T-helper 22 cell (primary cell): ENCODE results near the gene PPCS.
A peak's percentile ranks its signal among the peaks of the same experiment; 100 is the strongest.
"Not testable (repeated sequence)": the region's sequence is repeated elsewhere in the genome, so short reads cannot be mapped to it uniquely, and the experiment has no call there.

Experiments used
- DNase-seq: peaks from one replicate; pipeline ENCODE4 v3.0.0-alpha.2; 2020; ENCODE audit warnings: low read depth

PPCS gene

DNA sequence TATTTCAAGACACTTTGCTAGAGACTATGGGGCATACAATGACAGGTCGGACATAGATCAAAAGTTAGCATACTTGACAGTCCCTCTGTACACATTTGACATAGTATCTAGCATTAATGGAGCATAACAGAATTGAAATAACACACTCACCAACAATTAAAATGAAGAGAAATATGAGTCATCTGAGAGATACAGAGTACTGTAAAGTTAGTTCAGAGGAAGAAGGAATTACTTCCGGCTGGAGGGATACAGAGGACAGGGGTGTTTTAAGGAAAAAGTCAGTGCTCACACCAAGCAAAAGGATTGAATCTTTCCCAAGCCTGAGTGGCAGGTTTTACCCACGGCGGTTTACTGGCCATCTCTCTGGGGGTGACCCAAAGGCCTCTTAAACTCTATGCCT, 3.0 kb upstream of the PPCS start:
- DNase-seq = no peak

DNA sequence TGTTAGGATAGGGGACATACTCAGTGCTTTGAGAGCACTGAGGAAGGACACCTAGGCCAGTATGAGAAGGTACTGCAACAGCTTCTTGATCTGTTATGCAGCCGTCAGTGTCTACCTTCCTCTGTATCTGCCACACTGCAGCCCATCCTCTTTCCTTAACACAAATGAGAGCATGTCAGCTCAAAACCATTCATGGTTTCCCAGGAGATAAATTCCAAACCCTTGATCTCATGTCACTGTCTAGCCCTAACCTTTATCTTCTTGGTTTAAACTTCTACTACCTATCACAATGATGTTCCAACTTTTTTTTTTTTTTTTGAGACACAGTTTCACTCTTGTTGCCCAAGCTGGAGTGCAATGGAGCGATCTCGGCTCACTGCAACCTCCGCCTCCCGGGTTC, 1.9 kb upstream of the PPCS start:
- DNase-seq = no peak

DNA sequence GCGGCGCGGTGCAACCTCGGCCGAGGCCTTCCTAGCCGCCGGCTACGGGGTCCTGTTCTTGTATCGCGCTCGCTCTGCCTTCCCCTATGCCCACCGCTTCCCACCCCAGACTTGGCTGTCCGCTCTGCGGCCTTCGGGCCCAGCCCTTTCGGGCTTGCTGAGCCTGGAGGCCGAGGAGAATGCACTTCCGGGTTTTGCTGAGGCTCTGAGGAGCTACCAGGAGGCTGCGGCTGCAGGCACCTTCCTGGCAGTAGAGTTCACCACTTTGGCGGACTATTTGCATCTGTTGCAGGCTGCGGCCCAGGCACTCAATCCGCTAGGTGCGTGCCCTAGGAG, 379 bp downstream of the PPCS start:
- peak; percentile 49 for DNase-seq

DNA sequence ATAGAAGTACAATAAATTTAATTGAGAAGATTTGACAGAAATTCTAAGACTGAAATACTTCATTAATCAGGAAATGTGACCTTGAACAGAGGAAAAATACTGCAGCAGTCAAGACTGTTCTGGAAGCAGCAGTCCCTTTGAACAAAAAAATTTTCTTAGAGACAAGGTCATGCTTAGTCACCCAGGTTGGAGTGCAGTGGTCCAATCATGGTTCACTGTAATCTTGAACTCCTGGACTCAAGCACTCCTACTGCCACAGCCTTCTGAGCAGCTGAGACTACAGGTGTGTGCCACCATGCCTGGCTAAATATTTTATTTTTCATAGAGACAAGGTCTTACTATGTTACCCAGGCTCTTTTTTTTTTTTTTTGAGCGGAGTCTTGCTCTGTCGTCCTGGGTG, 4.9 kb downstream of the PPCS start:
- DNase-seq = no peak

DNA sequence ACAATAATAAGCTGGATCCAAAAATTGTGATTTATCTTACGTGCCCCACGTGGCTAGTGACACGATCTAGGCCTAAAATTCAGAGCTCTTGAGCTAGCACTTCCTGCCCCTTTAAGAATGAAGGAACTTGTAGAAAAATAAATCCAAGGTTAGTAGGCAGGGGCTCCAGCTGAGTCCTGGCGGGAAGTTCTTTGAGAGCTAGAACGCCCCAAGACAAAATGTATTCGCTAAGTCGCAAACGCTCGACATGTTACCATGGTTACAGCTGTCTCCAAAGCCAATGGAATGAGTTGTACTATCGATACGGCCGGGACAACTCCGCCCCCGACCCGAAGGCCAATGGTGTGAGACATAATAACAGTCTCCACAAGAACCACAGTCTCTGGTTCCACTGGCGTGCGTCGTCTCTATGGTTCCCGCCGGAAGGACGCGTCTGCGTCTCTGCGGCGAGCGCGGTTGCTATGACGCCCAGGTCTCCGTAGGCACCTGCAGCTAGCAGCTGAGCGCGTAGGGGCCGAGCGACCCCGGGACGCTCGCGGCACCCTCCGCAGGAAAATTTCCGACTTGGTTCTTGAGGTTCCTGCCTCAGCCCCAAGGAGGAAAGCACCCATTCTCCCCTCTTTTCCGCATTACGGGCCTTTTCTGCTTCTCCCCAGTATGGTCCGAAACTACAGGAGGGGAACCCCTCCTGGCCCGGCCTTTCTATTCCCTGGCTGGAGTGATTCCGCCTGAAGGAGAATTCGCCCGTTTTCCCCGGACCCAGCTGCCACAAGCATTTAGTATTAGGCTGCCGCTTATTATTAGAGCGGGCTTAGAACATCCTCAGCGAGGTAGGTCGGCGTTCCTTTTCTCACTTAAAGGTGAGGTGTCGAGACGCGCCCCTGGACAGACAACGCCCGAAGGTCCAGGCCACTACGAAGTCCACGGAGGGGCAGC, 6.8 kb downstream of the PPCS start, which contains the start of gene CCDC30:
CCDC30 (plus strand) TSS at position 459 of the 936 bp plus-strand sequence. CDS start 17,266 bp downstream, outside the sequence.
- DNase-seq = peak; percentile 97

DNA sequence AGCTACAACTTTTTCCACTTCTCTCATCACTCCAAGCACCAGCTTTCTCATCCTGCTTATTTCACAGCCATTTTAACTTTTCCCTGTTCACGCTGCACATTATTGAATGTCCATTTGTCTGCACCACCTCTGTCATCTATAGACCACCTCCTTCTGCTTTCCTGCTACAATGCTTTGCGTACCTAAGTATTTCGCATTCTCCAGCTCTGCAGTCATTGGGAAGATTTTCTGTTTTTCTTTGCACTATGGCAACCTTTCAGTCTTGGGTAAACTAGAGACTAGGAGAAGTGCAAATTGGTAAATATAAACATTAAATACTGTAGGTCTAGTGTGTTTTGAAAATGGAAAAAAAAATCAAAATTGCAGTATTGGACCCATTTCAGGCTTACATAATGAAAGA, 7.6 kb downstream of the PPCS start:
- no peak for DNase-seq

DNA sequence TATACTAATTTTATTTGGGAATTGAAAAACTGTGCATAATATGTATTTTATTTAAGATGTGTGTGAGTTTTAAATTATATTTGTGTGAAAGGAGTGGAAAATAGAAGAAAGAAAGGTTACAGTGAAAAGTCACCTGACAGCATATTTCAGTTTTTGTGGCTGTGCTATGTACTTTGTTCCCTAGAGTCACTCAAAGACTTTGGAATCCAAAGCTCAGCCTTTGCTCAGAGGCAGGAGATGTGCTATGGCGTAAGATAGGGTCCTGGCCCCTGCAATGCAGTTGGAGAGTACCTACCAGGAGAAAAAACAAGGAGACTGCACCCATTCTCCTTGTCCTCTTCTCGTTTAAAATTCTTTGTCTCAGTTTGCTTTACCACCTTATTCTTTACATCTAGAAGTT, 9.7 kb downstream of the PPCS start:
- DNase-seq = no peak

DNA sequence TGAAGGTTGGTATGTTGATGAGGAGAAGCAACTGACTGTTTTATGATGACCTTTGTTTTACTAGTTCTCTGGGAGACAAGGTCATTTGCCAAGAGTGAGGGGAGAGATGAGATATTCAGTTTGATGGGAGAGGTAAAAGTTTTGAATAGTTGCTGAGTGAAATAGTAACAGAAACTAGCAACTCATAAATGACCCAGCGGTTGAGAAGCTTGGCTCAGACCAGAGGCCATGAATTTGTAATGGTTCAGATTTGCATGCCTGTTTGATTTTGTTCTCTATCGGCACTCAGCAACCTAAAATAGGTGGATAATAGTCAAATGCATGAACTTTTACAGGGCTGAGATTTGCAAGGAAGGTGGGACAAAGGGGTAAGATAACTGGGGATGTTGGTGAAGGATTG, 13.4 kb downstream of the PPCS start:
- no peak for DNase-seq

DNA sequence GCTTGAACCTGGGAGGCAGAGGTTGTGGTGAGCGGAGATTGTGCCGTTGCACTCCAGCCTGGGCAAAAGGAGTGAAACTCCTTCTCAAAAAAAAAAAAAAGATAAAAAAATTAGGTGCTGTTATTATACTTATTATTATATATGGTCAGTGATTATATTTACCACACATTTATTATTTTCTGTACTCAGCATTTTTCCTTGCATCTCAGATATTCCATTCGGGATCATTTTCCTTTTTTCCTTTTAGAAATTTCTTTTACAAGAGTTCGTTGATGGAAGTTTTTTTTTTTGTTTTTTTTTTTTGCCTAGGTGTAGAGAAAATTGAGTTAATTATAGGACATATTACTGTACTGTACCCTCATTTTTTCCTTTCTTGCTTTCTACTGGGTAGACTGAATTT, 20.3 kb downstream of the PPCS start:
- no peak for DNase-seq

DNA sequence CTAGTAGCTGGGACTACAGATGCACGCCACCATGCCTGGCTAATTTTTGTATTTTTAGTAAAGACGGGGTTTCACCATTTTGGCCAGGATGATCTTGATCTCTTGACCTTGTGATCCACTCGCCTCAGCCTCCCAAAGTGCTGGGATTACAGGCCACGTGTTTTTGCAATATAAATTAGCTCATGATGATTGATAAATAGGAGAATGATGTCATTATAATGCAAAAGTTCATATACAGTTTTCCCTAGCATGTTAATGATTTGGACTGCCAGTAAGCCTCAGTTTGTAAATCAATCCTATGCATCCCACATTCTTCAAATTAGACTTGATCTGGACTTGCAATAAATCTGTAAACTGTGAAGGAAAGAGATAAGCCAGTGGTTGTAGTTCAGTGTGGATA, 21.0 kb downstream of the PPCS start:
- DNase-seq = not testable (repeated sequence)

DNA sequence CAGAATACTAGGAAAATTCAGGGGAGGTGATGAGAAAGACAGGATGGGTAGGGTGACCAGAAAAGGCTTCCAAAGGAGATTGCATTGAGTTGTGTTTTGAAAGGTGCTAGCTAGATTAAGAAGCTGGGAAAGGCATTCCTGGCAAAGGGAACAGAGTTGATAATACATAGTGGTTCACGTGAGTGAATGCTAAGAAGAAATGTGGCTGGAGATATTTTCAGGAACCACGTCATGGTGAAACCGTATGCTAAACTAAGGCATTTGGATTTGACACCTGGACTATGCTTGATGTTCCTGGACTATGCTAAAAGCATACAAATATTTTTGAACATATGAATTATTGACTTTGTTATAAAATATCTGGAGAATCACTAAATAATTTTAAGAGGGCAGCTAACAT, 21.4 kb downstream of the PPCS start:
- no peak for DNase-seq

DNA sequence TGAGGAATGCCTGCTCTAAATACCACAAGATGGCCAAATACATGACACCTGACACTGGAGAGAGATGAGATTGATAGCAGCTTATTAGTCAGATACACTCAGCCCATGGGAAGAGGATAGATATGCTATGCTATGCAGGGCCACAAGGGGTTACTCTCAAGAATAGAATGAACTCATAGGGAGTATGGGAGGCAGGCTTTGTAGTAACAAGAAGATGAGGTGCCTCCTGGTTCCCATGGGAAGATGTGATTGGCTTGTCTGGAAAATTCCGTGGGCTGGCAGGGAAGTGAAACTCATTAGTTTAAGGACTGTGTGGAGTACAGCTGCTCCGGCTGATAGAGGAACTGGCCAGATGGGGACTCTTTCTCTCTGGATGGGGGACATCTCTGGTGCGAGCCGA, 23.3 kb downstream of the PPCS start:
- DNase-seq = no peak

DNA sequence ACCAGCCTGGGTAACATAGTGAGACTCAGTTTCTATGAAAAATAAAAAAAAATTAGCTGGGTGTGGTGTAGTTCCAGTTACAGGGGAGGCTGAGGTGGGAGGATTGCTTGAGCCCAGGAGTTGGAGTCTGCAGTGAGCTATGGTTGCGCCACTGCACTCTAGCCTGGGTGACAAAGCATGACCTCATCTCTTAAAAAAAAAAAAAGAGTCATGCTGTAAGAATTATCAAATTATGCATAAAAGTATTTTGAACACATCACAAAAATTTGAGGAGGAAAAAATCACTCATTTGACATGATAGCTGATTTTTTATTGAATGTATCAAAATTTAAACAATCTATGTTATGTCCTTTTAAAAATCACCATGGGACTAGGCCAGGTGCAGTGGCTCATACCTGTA, 24.6 kb downstream of the PPCS start:
- no peak for DNase-seq

DNA sequence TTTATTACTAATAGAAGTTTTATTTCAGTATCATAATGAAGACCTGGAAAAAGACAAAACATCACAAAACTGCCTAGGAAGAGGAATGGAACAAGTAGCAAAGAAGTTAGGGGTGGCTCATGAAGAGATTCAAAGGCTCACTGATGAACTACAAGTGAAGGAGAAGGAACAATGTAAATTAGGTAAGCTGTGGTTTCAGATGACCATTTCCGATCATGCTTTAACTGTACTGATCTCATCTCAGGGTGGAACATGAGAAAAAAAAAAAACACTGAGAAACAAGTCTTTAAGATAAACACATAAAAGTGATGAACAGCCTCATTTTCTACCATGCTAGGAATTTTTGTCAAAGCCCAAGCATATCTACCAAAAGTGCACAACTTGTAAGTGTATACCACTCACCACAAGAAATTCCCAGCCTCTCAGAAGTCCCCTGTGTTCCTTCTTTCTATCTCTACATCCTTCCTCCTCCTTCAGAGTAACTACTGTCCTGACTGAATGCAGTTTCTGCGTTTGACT, 26.4 kb downstream of the PPCS start:
- no peak for DNase-seq

DNA sequence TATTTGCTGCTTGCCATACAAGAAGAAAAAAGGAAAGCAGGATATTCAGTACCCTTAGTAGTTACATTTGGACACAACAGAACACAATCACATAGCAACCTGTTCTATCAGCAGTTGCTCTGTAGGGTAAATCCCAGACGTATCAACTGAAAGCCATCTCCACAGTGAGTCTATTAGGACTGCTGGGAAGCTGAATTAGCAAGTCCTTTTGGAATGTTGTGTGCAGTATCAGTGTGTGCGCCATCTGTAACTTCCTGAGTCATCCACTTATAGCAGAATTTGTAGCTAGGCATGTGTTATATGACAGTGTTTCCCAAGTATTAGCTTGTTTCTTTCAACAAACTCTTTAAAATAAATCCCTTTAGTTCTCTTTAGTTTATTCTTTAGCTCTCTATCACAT, 28.0 kb downstream of the PPCS start:
- DNase-seq = no peak

DNA sequence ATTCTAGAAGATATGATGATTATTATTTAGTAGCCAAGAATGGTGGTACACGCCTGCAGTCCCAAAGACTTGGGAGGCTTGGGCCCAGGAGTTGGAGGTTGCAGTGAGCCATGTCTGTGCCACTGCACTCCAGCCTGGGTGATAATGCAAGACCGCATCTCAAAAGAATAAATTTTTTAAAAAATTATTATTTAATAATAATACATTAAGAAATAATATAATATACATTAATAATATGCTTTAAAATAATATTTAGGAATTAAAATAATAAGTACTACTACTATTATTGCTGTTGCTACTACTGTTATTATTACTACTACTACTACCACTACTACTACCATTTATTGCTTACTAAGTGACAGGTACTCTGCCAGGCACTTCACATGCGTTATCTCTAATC, 33.9 kb downstream of the PPCS start:
- no peak for DNase-seq

DNA sequence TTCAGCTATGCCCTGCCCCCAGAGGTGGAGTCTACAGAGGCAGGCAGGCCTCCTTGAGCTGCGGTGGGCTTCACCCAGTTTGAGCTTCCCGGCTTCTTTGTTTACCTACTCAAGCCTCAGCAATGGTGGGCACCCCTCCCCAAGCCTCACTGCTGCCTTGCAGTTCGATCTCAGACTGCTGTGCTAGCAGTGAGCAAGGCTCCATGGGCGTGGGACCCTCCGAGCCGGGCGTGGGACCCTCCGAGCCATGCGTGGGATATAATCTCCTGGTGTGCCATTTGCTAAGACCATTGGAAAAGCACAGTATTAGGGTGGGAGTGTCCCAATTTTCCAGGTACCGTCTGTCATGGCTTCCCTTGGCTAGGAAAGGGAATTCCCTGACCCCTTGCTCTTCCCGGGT, 45.7 kb downstream of the PPCS start:
- DNase-seq = not testable (repeated sequence)

DNA sequence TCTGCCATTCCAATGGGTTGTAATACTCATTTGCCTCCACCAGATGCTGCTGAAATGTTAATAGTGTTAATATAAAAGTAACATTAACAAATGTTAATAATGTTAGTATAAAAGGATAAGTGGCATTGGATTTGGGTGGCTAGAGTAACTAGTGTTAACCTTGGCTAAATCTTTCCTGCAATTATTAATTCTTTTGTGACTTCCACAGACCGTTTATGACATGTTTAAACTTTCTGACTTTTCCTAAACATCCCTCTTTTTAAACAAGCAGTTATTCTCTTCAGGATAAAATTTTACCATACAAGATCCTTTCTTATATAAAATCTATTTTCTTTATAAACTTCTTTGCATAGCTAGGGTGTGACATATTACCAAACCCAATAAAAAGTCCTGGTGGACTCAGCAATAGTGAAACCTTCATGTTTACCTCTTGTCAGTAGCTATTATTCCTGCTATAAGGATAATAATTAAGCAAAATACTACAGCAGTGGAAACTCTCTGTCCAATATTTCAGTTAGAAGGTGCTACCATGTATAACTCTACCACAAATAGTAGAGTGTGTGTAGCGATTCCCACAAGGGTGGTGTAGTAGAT, 48.3 kb downstream of the PPCS start:
- DNase-seq = no peak

DNA sequence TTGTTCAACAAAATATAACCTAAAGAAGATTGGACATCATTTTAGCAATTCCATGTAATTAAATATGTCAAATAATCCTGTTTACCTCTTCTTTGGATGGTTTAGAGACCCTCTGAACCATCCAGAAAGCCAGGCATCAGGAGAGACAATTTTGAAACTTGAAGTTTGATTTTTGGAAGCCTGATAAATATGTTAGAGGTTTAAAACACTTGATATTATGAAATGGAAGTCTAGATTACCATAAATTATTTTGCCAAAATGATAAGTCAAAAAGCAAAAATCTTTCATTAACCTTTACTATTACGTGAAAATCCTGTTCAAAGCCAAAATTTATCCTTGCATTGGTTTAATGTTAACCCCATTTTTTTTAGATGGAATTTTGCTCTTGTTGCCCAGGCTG, 50.2 kb downstream of the PPCS start:
- no peak for DNase-seq
